SU-DHL-6 (cell line): ENCODE measurements around the gene SMAD7.

Experiments
- H2AFZ ChIP-seq: fragments of 200-600 bp; sonication (generic); 2 replicates; pipeline ENCODE4 v1.6.1; 2014; ENCODE audit warnings: low read depth, mild to moderate bottlenecking, moderate library complexity, mixed read lengths, antibody characterized with exemption, low read length; ENCODE audit not compliant: severe bottlenecking
- H3F3A ChIP-seq: fragments of 200-600 bp; shearing (Covaris generic); 2 replicates; pipeline ENCODE4 v1.6.0; 2016; ENCODE audit warnings: antibody characterized with exemption, mild to moderate bottlenecking; ENCODE audit not compliant: insufficient read depth
- H3K27ac ChIP-seq: fragments of 200-600 bp; sonication (generic); 2 replicates; pipeline ENCODE4 v1.5.1; 2016; ENCODE audit warnings: low read depth, mild to moderate bottlenecking, low read length, moderate library complexity, mixed read lengths
- H3K27me3 ChIP-seq: fragments of 200-600 bp; sonication (generic), shearing (Covaris generic); 2 replicates; pipeline ENCODE4 v1.6.0; 2014; ENCODE audit warnings: mild to moderate bottlenecking, low read length
- H3K36me3 ChIP-seq: fragments of 200-600 bp; sonication (generic); 2 replicates; pipeline ENCODE4 v1.6.1; 2014; ENCODE audit warnings: mild to moderate bottlenecking, low read length, mixed read lengths
- H3K4me2 ChIP-seq: fragments of 300-600, 200-600 bp; shearing (Covaris generic), sonication (generic); 2 replicates; pipeline ENCODE4 v1.6.0; 2014; ENCODE audit warnings: low read length, low read depth, mild to moderate bottlenecking; ENCODE audit not compliant: poor library complexity, severe bottlenecking
- H3K4me3 ChIP-seq: fragments of 200-600 bp; sonication (generic); 2 replicates; pipeline ENCODE4 v1.5.1; 2014; ENCODE audit warnings: antibody characterized with exemption, low read length, mild to moderate bottlenecking, mixed read lengths; ENCODE audit not compliant: insufficient read depth, poor library complexity, severe bottlenecking
- H3K79me2 ChIP-seq: fragments of 200-600 bp; sonication (generic); 2 replicates; pipeline ENCODE4 v1.6.1; 2014; ENCODE audit warnings: mild to moderate bottlenecking, low read length, moderate library complexity; ENCODE audit not compliant: insufficient read depth
- H3K9ac ChIP-seq: fragments of 200-600 bp; sonication (generic); 2 replicates; pipeline ENCODE4 v1.7.0; 2014; ENCODE audit warnings: mild to moderate bottlenecking, low read length
- H3K9me2 ChIP-seq: fragments of 200-600 bp; sonication (generic); replicated peaks from 2 replicates; pipeline ENCODE4 v1.6.1; 2014; ENCODE audit warnings: low read length; ENCODE audit not compliant: insufficient read depth
- H3K9me3 ChIP-seq: fragments of 200-600 bp; sonication (generic); 2 replicates; pipeline ENCODE4 v1.6.1; 2014; ENCODE audit warnings: low read length, mixed read lengths; ENCODE audit not compliant: insufficient read depth
- H4K20me1 ChIP-seq: fragments of 200-600 bp; sonication (generic); 2 replicates; pipeline ENCODE4 v1.6.1; 2014; ENCODE audit warnings: low read depth, mild to moderate bottlenecking, antibody characterized with exemption, low read length, moderate library complexity, mixed read lengths
- CTCF ChIP-seq: fragments of 200-600 bp; sonication (generic); IDR thresholded peaks from one replicate; pipeline ENCODE4 v1.5.1; 2017; ENCODE audit warnings: antibody characterized with exemption, mild to moderate bottlenecking, low read length, moderate library complexity; ENCODE audit not compliant: insufficient read depth, poor library complexity, severe bottlenecking
- EZH2phosphoT487 ChIP-seq: fragments of 200-600 bp; sonication (generic), shearing (Covaris generic); conservative IDR thresholded peaks from 2 replicates; pipeline ENCODE4 v1.6.1; 2018; ENCODE audit warnings: mild to moderate bottlenecking, antibody characterized with exemption, low read length, moderate library complexity, mixed read lengths

SMAD7 gene

GRCh38 chr18:48945953-48946217, 4.9 kb downstream of the SMAD7 start:
- H3K9me2 ChIP-seq = no peaks in the 10 kb centered on the region
- H4K20me1 ChIP-seq = peaks cover 9% of the 10 kb centered on the region; the same call in 1 of the 2 replicates
- H3K9ac ChIP-seq = no peak overlapping the region
- no peak overlapping the region for H3K4me3 ChIP-seq
- no peaks in the 10 kb centered on the region for H3K9me3 ChIP-seq
- H3F3A ChIP-seq = peaks cover 7% of the 10 kb centered on the region
- H3K27me3 ChIP-seq = no peaks in the 10 kb centered on the region
- no peak overlapping the region for H2AFZ ChIP-seq
- no peak overlapping the region for H3K27ac ChIP-seq
- no peak overlapping the region for H3K4me2 ChIP-seq
- 0 out of 2 replicates have a peak, but pooled peaks cover 8% of the 10 kb centered on the region for H3K79me2 ChIP-seq
- H3K36me3 ChIP-seq = 0 out of 2 replicates have a peak, but pooled peaks cover 5% of the 10 kb centered on the region
- no peak for TF ChIP-seq EZH2phosphoT487
- no peak for TF ChIP-seq CTCF

GRCh38 chr18:48944634-48945033, 6.1 kb downstream of the SMAD7 start:
- Histone ChIP-seq H3K36me3 (0 out of 2 replicates have a peak, but pooled peaks cover 5% of the 10 kb centered on the region), H3K9ac (no peak overlapping the region), H3K9me2 (no peaks in the 10 kb centered on the region), H4K20me1 (peaks cover 9% of the 10 kb centered on the region; the same call in 1 of the 2 replicates), H3K4me3 (no peak overlapping the region), H3K27ac (no peak overlapping the region), H3F3A (0 out of 2 replicates have a peak, but pooled peaks cover 4% of the 10 kb centered on the region), H3K4me2 (no peak overlapping the region), H2AFZ (no peak overlapping the region), H3K79me2 (0 out of 2 replicates have a peak, but pooled peaks cover 8% of the 10 kb centered on the region), H3K9me3 (no peaks in the 10 kb centered on the region), H3K27me3 (no peaks in the 10 kb centered on the region)
- TF ChIP-seq CTCF = no peak
- no peak for TF ChIP-seq EZH2phosphoT487

- Histone ChIP-seq H3K79me2 (0 out of 2 replicates have a peak, but pooled peaks cover 8% of the 10 kb centered on the region), H3K9ac (no peak overlapping the region), H4K20me1 (peaks cover 9% of the 10 kb centered on the region; the same call in 1 of the 2 replicates), H3F3A (0 out of 2 replicates have a peak, but pooled peaks cover 4% of the 10 kb centered on the region), H3K4me3 (no peak overlapping the region), H3K9me2 (no peaks in the 10 kb centered on the region), H3K4me2 (no peak overlapping the region), H3K27me3 (no peaks in the 10 kb centered on the region), H3K27ac (no peak overlapping the region), H3K36me3 (0 out of 2 replicates have a peak, but pooled peaks cover 5% of the 10 kb centered on the region), H3K9me3 (no peaks in the 10 kb centered on the region), H2AFZ (no peak overlapping the region)
- TF ChIP-seq EZH2phosphoT487 (no peak), CTCF (no peak)
These were observed 6.8 kb downstream of the SMAD7 start for GRCh38 chr18:48943736-48944527.
